Cardiac fibroblast (primary cell): Measurements from ENCODE around the gene SZRD1.

ENCODE experiments used
- DNase-seq, 2 donors: peaks; one replicate each; pipeline versions ENCODE4 v3.0.0 to v3.0.0-alpha.2; 2010; ENCODE audit warnings: low read depth in 2 of 2
- H3K4me3 ChIP-seq, 2 donors: replicated peaks in 1 of 2; 1 replicate in 1 of 2; 2 replicates in 1 of 2; pipeline ENCODE4 v1.5.1; 2011; ENCODE audit warnings: low read depth in 2 of 2, low read length in 2 of 2, mild to moderate bottlenecking in 2 of 2, moderate library complexity in 1 of 2
- TF ChIP-seq, protein P1 (sequence below): IDR thresholded peaks from one replicate; pipeline ENCODE4 v1.5.1; 2011; ENCODE audit warnings: low read depth, mild to moderate bottlenecking, low read length, inconsistent platforms

SZRD1 gene

DNA sequence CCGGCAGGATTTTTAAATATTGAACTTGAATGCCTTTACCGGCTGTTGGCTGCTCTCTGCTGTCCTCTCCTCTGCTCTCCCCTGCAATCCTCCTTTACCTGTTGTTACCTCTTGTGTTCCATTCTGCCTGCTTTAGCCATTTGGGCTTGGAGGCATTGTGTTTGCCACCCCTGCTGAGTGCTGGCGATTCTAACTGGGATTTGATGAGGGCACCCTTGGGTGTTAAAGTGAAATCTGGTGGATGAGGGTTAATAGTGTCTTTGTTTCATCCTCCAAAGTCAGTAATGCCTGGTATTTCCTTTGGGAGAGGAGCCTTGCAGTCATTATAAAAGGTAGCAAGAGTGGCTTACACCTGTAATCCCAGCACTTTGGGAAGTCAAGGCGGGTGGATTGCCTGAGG lies 9.9 kb downstream of the SZRD1 start:
- TF ChIP-seq, protein P1, sequence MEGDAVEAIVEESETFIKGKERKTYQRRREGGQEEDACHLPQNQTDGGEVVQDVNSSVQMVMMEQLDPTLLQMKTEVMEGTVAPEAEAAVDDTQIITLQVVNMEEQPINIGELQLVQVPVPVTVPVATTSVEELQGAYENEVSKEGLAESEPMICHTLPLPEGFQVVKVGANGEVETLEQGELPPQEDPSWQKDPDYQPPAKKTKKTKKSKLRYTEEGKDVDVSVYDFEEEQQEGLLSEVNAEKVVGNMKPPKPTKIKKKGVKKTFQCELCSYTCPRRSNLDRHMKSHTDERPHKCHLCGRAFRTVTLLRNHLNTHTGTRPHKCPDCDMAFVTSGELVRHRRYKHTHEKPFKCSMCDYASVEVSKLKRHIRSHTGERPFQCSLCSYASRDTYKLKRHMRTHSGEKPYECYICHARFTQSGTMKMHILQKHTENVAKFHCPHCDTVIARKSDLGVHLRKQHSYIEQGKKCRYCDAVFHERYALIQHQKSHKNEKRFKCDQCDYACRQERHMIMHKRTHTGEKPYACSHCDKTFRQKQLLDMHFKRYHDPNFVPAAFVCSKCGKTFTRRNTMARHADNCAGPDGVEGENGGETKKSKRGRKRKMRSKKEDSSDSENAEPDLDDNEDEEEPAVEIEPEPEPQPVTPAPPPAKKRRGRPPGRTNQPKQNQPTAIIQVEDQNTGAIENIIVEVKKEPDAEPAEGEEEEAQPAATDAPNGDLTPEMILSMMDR: no peak
- no peak overlapping the region for H3K4me3 ChIP-seq
- DNase-seq: no peak

DNA sequence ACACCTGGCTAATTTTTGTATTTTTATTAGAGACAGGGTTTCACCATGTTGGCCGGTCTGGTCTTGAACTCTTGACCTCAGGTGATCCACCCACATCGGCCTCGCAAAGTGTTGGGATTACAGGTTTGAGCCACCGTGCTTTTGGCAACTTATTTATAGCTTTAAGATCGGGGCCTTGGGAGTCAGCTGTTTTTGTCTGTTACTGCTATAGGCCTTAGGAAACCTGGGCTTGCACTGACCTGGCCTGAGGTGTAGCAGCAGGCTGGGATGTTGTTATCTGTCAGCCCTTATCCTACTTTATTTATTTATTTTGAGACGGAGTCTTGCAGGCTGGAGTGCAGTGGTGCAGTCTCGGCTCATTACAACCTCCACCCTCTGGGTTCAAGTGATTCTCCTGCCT lies 11.4 kb downstream of the SZRD1 start:
- no peak overlapping the region for H3K4me3 ChIP-seq
- DNase-seq: no peak
- TF ChIP-seq, protein P1: no peak

DNA sequence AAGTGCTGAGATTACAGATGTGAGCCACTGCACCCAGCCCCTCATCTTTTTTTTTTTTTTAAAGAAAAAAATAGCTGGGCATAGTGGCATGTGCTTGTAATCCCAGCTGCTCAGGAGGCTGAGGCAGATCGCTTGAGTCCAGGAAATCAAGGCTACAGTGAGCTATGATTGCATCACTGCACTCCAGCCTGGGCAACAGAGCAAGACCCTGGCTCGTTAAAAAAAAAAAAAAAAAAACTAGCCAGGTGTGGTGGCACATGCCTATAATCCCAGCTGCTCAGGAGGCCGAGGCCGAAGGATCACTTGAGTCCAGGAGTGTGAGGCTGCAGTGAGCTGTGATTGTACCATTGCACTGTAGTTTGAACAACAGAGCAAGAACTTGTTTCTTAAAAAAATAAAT lies 13.8 kb downstream of the SZRD1 start:
- TF ChIP-seq, protein P1: no peak
- DNase-seq: no peak
- H3K4me3 ChIP-seq: no peak overlapping the region

DNA sequence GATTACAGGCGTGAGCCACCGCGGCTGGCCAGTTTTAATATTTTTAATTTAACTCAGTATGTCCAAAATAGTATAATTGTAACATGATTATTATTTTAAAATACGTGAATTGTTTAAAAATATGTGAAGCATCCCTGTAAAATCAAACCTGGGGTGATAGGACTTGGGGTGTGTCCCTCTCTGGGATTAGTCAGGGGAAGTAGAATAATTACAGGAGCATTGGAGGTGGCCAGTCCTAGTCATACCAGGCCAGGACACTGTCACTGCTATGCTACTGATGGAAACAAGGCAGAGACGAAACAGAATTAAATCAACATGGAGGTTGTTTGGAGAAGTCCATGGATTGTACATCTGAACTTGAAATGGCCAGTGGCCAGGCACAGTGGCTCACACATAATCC lies 16.8 kb downstream of the SZRD1 start:
- DNase-seq: no peak
- no peak overlapping the region for H3K4me3 ChIP-seq
- TF ChIP-seq, protein P1: no peak

DNA sequence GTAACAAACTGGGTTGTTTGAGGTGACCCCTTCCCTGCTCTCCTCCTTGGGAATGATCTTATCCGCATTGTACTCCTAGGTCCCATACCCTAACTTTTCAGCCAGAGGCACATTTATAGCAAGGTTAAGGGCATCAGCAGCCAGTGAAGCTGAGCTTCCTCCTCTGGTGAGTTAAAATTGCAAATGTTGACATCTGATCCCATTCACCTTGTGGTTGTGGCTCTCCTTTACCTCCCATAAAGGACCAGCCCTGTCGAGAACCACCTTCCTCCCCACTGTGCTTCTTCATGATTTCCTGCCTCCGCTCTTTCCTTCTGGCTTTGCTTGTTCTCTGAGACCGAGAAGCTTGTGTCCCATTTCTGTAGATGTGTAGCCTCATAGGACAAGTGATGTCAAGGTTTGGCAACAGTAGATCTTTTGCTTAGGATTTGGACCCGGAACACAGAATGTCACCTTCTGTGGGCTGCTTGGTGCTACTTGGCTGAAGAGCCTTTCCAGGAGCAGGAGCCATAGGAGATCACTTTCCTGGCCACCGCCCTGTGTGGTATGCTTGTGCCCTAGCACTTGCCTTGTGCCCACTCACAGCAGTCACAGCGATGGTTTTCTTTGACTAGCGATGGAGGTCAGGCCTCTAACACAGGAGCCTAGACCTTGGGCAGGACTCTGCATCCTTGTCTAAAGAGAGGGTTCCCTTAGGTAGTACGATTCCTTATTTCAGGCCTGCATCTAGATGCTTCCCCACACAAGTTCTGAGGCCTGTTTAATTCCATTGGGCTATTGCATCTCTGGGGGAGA lies 18.8 kb downstream of the SZRD1 start:
- no peak for DNase-seq
- TF ChIP-seq, protein P1: no peak
- H3K4me3 ChIP-seq: no peak overlapping the region

DNA sequence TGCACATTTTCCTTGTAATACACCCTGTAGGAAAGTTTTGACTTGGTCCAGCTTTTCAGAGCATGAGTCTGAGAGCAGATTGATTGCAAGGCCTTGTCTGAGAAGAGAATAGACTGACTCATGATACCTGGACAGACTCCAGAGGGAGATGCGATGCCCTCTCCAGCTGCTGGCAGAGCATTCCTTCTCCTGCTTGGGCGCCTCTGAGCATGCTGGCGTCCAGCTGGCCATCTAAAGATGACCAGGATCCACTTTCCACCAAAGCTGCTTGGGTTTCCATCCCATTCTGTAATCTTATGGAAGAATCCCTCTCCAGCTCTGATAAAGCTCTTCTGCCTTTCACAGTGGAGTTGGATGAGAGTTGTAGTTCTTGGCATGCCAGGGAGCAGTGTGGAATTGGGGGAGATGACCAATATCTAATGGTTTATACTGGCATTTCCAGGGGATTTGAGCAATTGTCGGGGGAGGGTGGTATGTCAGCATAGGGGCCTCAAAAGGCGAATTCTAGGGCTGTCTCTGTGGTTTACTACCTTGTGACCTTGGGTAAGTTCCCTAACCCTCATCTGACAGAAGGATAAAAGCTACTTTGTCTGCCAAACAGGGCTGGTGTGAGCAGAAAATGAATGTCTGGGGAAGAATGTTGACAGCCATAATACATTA lies 19.5 kb downstream of the SZRD1 start:
- DNase-seq: peak; percentile 78 to 81
- TF ChIP-seq, protein P1: no peak
- H3K4me3 ChIP-seq: no peak overlapping the region
